ENCODE data around the gene CCP110. TPM values are rescaled to one million over a fixed set of nuclear protein-coding genes. Genes with fewer than 3 reads are reported as not detected.

Gene CCP110
- total RNA-seq, 1 experiment from 2014 or later, result 5.4 TPM

DNA sequence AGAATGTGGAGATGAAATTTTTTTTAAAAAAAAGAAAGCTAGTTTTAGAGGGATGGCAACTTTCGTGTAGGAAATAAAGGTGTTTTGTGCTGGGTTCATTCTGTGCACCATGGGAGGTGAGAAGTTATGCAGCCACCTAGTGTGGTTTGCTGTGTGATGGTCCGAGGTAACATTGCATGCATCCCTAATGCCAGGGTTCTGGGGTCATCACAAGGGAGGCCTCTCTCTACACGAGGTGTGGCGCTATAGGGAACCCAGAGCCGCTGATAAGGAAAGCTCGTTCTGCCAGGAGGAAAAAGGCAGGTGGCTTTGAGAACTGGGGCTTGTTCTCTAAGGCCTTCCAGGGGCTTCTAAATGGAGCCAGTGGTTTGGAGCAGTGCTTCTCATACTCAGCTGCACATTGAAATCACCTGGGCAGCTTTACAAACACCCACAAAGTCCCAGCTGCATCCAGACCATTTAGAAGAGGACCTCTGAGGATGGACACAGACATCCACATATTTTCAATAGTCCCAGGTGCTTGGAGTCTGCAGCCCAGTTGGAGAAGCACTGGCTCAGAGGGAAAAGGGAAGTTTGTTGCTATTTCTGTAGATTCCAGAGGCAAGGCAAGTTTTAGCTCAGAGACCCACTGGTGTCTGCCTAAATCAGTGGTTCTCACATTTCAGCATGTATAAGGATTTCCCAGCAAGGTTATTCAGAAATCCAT, 75.2 kb downstream of the CCP110 start:
- ATAC-seq (no peak), DNase-seq (no peak)
- TF ChIP-seq EZH2phosphoT487 (IDR thresholded peaks at IDR 0.05; ENCODE audit: borderline replicate concordance, low read length) (no peak), EZH2 (IDR thresholded peaks at IDR 0.05; ENCODE audit: low read length, unreplicated experiment) (no peak)
- TF ChIP-seq, protein P1, sequence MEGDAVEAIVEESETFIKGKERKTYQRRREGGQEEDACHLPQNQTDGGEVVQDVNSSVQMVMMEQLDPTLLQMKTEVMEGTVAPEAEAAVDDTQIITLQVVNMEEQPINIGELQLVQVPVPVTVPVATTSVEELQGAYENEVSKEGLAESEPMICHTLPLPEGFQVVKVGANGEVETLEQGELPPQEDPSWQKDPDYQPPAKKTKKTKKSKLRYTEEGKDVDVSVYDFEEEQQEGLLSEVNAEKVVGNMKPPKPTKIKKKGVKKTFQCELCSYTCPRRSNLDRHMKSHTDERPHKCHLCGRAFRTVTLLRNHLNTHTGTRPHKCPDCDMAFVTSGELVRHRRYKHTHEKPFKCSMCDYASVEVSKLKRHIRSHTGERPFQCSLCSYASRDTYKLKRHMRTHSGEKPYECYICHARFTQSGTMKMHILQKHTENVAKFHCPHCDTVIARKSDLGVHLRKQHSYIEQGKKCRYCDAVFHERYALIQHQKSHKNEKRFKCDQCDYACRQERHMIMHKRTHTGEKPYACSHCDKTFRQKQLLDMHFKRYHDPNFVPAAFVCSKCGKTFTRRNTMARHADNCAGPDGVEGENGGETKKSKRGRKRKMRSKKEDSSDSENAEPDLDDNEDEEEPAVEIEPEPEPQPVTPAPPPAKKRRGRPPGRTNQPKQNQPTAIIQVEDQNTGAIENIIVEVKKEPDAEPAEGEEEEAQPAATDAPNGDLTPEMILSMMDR (conservative IDR thresholded peaks at IDR 0.05; ENCODE audit: low read depth, low read length), result no peak
- Histone ChIP-seq H3K9ac (ENCODE audit: low read length) (no peak overlapping the region), H3K27ac (ENCODE audit: low read length) (no peak overlapping the region), H3K79me2 (ENCODE audit: low read length) (no peaks in the 10 kb centered on the region), H3K36me3 (ENCODE audit: low read depth, low read length) (no peaks in the 10 kb centered on the region; the same call in 1 of the 2 replicates), H3F3A (ENCODE audit: low read length, unreplicated experiment) (no peaks in the 10 kb centered on the region), H3K4me2 (ENCODE audit: low read length) (no peak overlapping the region), H2AFZ (ENCODE audit: low read length) (no peak overlapping the region), H3K4me1 (ENCODE audit: insufficient read depth, low read length) (peaks cover 20% of the 10 kb centered on the region), H3K27me3 (ENCODE audit: low read length) (no peaks in the 10 kb centered on the region), H4K20me1 (ENCODE audit: low read length) (no peaks in the 10 kb centered on the region), H3K9me2 (replicated peaks; ENCODE audit: low read length) (no peaks in the 10 kb centered on the region), H3K4me3 (ENCODE audit: low read length) (no peak overlapping the region), H3K9me3 (ENCODE audit: low read length) (no peaks in the 10 kb centered on the region)
- POLR2A ChIA-PET (ENCODE audit: unreplicated experiment), result interaction anchor here (0.5 kb wide), 1 partner anchor 217 kb away, joined by 3 read pairs; no protein-coding TSS in a partner anchor
- no TSS peak for BruUV-seq (replicated peaks)
- intact Hi-C loops (cut with micrococcal nuclease), result no loop called here
- CTCF ChIA-PET, result interaction anchor here (0.6 kb wide), 1 partner anchor 174 kb away, joined by 4 read pairs; no protein-coding TSS in a partner anchor

DNA sequence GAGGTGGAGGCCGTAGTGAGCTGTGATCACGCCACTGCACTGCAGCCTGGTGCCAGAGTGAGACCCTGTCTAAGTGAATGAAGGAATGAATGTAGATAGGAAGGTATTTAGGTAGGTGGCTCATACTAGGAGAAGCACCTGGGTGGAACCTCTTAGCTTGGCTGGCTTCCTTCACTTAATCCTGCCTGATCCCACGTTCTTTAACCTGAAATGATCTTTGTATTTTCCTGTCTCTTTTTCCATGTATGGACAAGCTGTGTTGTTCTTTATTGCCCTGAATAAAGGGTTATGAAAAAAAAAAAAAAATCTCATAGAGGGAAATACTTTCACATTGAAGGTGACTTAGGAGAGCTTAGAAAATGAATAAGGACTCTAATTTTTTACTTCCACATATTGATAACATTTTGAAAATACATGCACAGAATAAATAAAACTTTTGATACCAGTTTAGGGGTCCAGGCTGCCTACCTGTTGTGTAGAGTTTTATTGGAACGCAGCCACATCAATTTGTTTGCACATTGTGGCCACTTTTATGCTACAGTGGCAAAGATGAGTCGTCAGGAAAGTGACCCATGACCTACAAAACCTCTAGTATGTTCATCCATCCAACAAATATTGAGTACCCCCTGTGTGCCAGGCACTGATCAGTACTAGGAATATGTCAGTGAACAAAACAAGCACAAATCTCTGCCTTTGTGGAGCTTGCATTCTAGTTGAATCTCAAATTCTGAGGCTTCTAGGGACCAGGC, 76.4 kb downstream of the CCP110 start:
- Histone ChIP-seq H3K9me2 (replicated peaks; ENCODE audit: low read length) (no peaks in the 10 kb centered on the region), H3K27ac (ENCODE audit: low read length) (no peak overlapping the region), H3F3A (ENCODE audit: low read length, unreplicated experiment) (no peaks in the 10 kb centered on the region), H3K4me3 (ENCODE audit: low read length) (no peak overlapping the region), H3K36me3 (ENCODE audit: low read depth, low read length) (no peaks in the 10 kb centered on the region; the same call in 1 of the 2 replicates), H3K9ac (ENCODE audit: low read length) (no peak overlapping the region), H3K4me1 (ENCODE audit: insufficient read depth, low read length) (peaks cover 16% of the 10 kb centered on the region), H3K79me2 (ENCODE audit: low read length) (no peaks in the 10 kb centered on the region), H2AFZ (ENCODE audit: low read length) (no peak overlapping the region), H4K20me1 (ENCODE audit: low read length) (no peaks in the 10 kb centered on the region), H3K4me2 (ENCODE audit: low read length) (no peak overlapping the region), H3K9me3 (ENCODE audit: low read length) (no peaks in the 10 kb centered on the region), H3K27me3 (ENCODE audit: low read length) (no peaks in the 10 kb centered on the region)
- POLR2A ChIA-PET (ENCODE audit: unreplicated experiment), result no interaction called here
- intact Hi-C loops (cut with micrococcal nuclease), result loop anchor here (2.0 kb wide), 1 partner anchor 41 kb away; no protein-coding TSS in a partner anchor
- no peak for TF ChIP-seq EZH2 (IDR thresholded peaks at IDR 0.05; ENCODE audit: low read length, unreplicated experiment)
- TF ChIP-seq EZH2phosphoT487 (IDR thresholded peaks at IDR 0.05; ENCODE audit: borderline replicate concordance, low read length), result no peak
- TF ChIP-seq, protein P1 (conservative IDR thresholded peaks at IDR 0.05; ENCODE audit: low read depth, low read length), result no peak
- CTCF ChIA-PET, result interaction anchor here (0.6 to 1.5 kb wide), 6 partner anchors 16 to 308 kb away, joined by 3 to 9 read pairs (median 6); no protein-coding TSS in a partner anchor
- no TSS peak for BruUV-seq (replicated peaks)
- no peak for ATAC-seq
- peak; percentile 14 for DNase-seq
